ENCODE results near the gene YTHDF1. TPM values are rescaled to one million over a fixed set of nuclear protein-coding genes. Genes with fewer than 3 reads are reported as not detected.

YTHDF1 gene
- polyA plus RNA-seq, 1 donor from 2014 or later: 36.9 TPM

GRCh38 chr20:63261795-63262528, 46.0 kb upstream of the YTHDF1 start:
- no peaks in the 10 kb centered on the region for H3K9me3 ChIP-seq (ENCODE audit: low read length)
- TF ChIP-seq RAD21 (conservative IDR thresholded peaks at IDR 0.05): no peak
- TF ChIP-seq, protein P1, sequence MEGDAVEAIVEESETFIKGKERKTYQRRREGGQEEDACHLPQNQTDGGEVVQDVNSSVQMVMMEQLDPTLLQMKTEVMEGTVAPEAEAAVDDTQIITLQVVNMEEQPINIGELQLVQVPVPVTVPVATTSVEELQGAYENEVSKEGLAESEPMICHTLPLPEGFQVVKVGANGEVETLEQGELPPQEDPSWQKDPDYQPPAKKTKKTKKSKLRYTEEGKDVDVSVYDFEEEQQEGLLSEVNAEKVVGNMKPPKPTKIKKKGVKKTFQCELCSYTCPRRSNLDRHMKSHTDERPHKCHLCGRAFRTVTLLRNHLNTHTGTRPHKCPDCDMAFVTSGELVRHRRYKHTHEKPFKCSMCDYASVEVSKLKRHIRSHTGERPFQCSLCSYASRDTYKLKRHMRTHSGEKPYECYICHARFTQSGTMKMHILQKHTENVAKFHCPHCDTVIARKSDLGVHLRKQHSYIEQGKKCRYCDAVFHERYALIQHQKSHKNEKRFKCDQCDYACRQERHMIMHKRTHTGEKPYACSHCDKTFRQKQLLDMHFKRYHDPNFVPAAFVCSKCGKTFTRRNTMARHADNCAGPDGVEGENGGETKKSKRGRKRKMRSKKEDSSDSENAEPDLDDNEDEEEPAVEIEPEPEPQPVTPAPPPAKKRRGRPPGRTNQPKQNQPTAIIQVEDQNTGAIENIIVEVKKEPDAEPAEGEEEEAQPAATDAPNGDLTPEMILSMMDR (IDR thresholded peaks at IDR 0.05; ENCODE audit: poor library complexity, severe bottlenecking): no peak
- H3F3A ChIP-seq (ENCODE audit: insufficient read depth, low read length, poor library complexity, severe bottlenecking): no peaks in the 10 kb centered on the region
- H3K79me2 ChIP-seq (replicated peaks; ENCODE audit: insufficient read depth, low read length): no peaks in the 10 kb centered on the region
- no peaks in the 10 kb centered on the region for H4K20me1 ChIP-seq (ENCODE audit: insufficient read depth)
- H3K27ac ChIP-seq (ENCODE audit: low read length): no peak overlapping the region
- H3K36me3 ChIP-seq (ENCODE audit: insufficient read depth, low read length): no peaks in the 10 kb centered on the region
- no peak overlapping the region for H2AFZ ChIP-seq (ENCODE audit: low read depth, low read length)
- no peak overlapping the region for H3K4me3 ChIP-seq (ENCODE audit: low read length)
- H3K4me2 ChIP-seq (ENCODE audit: low read length): no peak overlapping the region
- H3K27me3 ChIP-seq (ENCODE audit: insufficient read depth, low read depth, low read length): no peaks in the 10 kb centered on the region
- H3K9me2 ChIP-seq (ENCODE audit: insufficient read depth, low read length): no peaks in the 10 kb centered on the region
- peak overlapping the region; percentile 21 for H3K9ac ChIP-seq (ENCODE audit: low read length)

GRCh38 chr20:63261060-63261794, 45.3 kb upstream of the YTHDF1 start:
- Histone ChIP-seq H3K9me2 (ENCODE audit: insufficient read depth, low read length) (no peaks in the 10 kb centered on the region), H3K79me2 (replicated peaks; ENCODE audit: insufficient read depth, low read length) (no peaks in the 10 kb centered on the region), H3K4me3 (ENCODE audit: low read length) (no peak overlapping the region), H3K36me3 (ENCODE audit: insufficient read depth, low read length) (no peaks in the 10 kb centered on the region), H3K27me3 (ENCODE audit: insufficient read depth, low read depth, low read length) (no peaks in the 10 kb centered on the region), H3K9me3 (ENCODE audit: low read length) (no peaks in the 10 kb centered on the region), H3F3A (ENCODE audit: insufficient read depth, low read length, poor library complexity, severe bottlenecking) (no peaks in the 10 kb centered on the region), H2AFZ (ENCODE audit: low read depth, low read length) (no peak overlapping the region), H3K4me2 (ENCODE audit: low read length) (no peak overlapping the region), H3K27ac (ENCODE audit: low read length) (no peak overlapping the region), H4K20me1 (ENCODE audit: insufficient read depth) (no peaks in the 10 kb centered on the region), H3K9ac (ENCODE audit: low read length) (peak overlapping the region; percentile 21)
- TF ChIP-seq SMC3 (conservative IDR thresholded peaks at IDR 0.05; ENCODE audit: poor library complexity): no peak
- TF ChIP-seq MXI1 (conservative IDR thresholded peaks at IDR 0.05; ENCODE audit: poor library complexity, severe bottlenecking): no peak
- TF ChIP-seq RAD21 (conservative IDR thresholded peaks at IDR 0.05): no peak
- TF ChIP-seq, protein P2, sequence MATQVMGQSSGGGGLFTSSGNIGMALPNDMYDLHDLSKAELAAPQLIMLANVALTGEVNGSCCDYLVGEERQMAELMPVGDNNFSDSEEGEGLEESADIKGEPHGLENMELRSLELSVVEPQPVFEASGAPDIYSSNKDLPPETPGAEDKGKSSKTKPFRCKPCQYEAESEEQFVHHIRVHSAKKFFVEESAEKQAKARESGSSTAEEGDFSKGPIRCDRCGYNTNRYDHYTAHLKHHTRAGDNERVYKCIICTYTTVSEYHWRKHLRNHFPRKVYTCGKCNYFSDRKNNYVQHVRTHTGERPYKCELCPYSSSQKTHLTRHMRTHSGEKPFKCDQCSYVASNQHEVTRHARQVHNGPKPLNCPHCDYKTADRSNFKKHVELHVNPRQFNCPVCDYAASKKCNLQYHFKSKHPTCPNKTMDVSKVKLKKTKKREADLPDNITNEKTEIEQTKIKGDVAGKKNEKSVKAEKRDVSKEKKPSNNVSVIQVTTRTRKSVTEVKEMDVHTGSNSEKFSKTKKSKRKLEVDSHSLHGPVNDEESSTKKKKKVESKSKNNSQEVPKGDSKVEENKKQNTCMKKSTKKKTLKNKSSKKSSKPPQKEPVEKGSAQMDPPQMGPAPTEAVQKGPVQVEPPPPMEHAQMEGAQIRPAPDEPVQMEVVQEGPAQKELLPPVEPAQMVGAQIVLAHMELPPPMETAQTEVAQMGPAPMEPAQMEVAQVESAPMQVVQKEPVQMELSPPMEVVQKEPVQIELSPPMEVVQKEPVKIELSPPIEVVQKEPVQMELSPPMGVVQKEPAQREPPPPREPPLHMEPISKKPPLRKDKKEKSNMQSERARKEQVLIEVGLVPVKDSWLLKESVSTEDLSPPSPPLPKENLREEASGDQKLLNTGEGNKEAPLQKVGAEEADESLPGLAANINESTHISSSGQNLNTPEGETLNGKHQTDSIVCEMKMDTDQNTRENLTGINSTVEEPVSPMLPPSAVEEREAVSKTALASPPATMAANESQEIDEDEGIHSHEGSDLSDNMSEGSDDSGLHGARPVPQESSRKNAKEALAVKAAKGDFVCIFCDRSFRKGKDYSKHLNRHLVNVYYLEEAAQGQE (IDR thresholded peaks at IDR 0.05; ENCODE audit: borderline replicate concordance): no peak

GRCh38 chr20:63260521-63260920, 44.6 kb upstream of the YTHDF1 start:
- Histone ChIP-seq H3K9me3 (ENCODE audit: low read length) (no peaks in the 10 kb centered on the region), H4K20me1 (ENCODE audit: insufficient read depth) (no peaks in the 10 kb centered on the region), H3K4me3 (ENCODE audit: low read length) (no peak overlapping the region), H3K27ac (ENCODE audit: low read length) (no peak overlapping the region), H3K36me3 (ENCODE audit: insufficient read depth, low read length) (no peaks in the 10 kb centered on the region), H3K9ac (ENCODE audit: low read length) (peak overlapping the region; percentile 21), H3K4me2 (ENCODE audit: low read length) (no peak overlapping the region), H2AFZ (ENCODE audit: low read depth, low read length) (no peak overlapping the region), H3F3A (ENCODE audit: insufficient read depth, low read length, poor library complexity, severe bottlenecking) (no peaks in the 10 kb centered on the region), H3K27me3 (ENCODE audit: insufficient read depth, low read depth, low read length) (no peaks in the 10 kb centered on the region), H3K9me2 (ENCODE audit: insufficient read depth, low read length) (no peaks in the 10 kb centered on the region), H3K79me2 (replicated peaks; ENCODE audit: insufficient read depth, low read length) (no peaks in the 10 kb centered on the region)
- TF ChIP-seq POLR2AphosphoS5 (IDR thresholded peaks at IDR 0.05) (no peak), TAF1 (IDR thresholded peaks at IDR 0.05; ENCODE audit: low read depth) (no peak), RAD21 (conservative IDR thresholded peaks at IDR 0.05) (no peak), EP300 (conservative IDR thresholded peaks at IDR 0.05; ENCODE audit: poor library complexity, severe bottlenecking) (no peak), EZH2 (IDR thresholded peaks at IDR 0.05; ENCODE audit: borderline replicate concordance, insufficient read depth, low read length, poor library complexity, severe bottlenecking) (no peak)

Measured in neural cell (in vitro differentiated cells).